Left cardiac atrium (tissue), 4 donors: ENCODE results near the gene ANKMY2. TPM values are rescaled to one million over a fixed set of nuclear protein-coding genes. Genes with fewer than 3 reads are reported as not detected.
"Not testable (repeated sequence)": the region's sequence is repeated elsewhere in the genome, so short reads cannot be mapped to it uniquely, and the experiment has no call there.

Experiments used
- ATAC-seq, 2 donors: fragments of 200-7000 bp; cut with Tn5 transposase; one replicate each; pipeline ENCODE4 v1.9.1; 2020; ENCODE audit warnings: mild to moderate bottlenecking in 2 of 2, moderate library complexity in 2 of 2
- DNase-seq: peaks from one replicate; pipeline ENCODE4 v3.0.0-alpha.2; 2020
- intact Hi-C, 2 donors: fragments of 100-400 bp; cut with DNase I; formaldehyde crosslinking; loops; one replicate each; pipeline versions ENCODE4 v1.14.1 to v1.15.1; 2022 to 2023
- long read RNA-seq: library from polyadenylated mRNA; unstranded; transcript quantifications from one replicate; pipeline ENCODE4 v2.0.0, GENCODE V29; 2021
- total RNA-seq, 2 donors: library from RNA; stranded (reverse); fragmentation: NEBNext Ultra II Directional; extraction: Animal tissue kit (Norgen Biotek cat#: 25700); gene quantifications; one replicate each; pipeline ENCODE4 v1.2.1, GENCODE V29; 2021
- donor health status: DM: no; HTN: yes; CAD: no.
- donor health status: DM: no; HTN: yes; CAD: no; lungs with severe emphysema.
- donor health status: DM: yes; HTN: yes; CAD: no.
- donor health status: Dilated cardiomyopathy.

ANKMY2 gene
- total RNA-seq = 10 to 100 TPM; 25.1 to 28.6 TPM
- long read RNA-seq, transcript ANKMY2-201 (10 exons, 2,555 nt) = major isoform, 21 of 25 reads
- long read RNA-seq, partial matches to known transcripts = 4 of 25 reads
- long read RNA-seq, other reads (novel, unspliced or antisense) = 0 of 25 reads

GRCh38 chr7:16645593-16646471 lies at the start of gene ANKMY2, which contains the start of gene BZW2:
ANKMY2 (minus strand) TSS chr7:16645754; CDS start chr7:16645573, 181 bp downstream.
BZW2 (plus strand) TSS chr7:16646181; CDS start chr7:16665444, 19,263 bp downstream.
- intact Hi-C loops = no loop called here
- peak; percentile 96 for DNase-seq
- ATAC-seq = peak; percentile 94 to 96

DNA sequence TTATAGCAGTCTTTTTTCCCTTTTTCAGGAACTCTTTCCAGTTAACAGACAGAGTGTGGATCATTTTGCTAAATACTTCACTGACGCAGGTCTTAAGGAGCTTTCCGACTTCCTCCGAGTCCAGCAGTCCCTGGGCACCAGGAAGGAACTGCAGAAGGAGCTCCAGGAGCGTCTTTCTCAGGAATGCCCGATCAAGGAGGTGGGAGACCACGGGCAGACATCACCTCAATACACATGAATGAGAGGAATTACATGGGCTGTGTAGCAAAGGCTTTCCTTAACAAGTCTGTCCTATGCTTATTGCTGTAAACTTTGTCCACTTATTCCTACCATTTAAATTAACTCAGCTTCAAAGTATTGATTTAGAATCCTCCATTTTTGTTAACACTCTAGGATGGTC lies 49.3 kb upstream of the ANKMY2 start:
- ATAC-seq (no peak), DNase-seq (no peak)
- intact Hi-C loops = loop anchor here (5.0 to 10.0 kb wide), 2 partner anchors 220 to 222 kb away; no protein-coding TSS in a partner anchor

DNA sequence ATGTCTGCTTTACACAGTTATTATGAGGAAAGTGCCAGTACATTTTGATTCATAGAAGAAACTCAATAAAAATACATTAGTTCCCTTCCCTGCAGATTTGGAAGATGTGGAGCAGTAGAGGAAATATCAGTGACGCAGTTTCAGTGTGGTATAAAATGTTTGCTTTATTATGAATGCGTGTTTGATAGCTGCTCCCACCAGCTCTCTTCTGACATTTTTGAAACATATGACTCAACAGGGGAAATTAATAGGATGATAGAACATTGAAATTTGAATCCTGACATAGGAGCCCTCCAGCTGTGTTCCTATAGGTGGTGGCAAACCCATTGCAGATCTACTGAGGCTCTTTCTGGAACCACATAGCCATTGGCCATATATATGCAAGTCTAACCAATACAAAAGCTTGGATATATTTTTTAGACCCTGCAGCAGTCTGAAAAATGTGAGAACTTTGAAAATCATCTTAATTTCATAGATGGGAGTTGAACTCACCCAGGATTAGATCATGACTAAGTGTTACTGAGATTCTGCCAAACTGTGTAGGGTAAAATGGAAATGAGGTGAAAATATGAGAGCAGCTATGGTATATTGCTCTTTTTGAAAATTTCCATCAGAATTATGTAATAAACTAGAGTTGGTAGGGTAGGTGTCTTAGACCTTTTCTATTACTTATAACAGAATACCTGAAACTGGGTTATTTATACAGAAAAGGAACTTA lies 48.2 kb upstream of the ANKMY2 start:
- DNase-seq = no peak

GRCh38 chr7:16691241-16691640 lies 45.7 kb upstream of the ANKMY2 start:
- ATAC-seq = no peak
- DNase-seq = no peak
- intact Hi-C loops = loop anchor here in 1 of 2 donors (10.0 kb wide), 1 partner anchor 224 kb away; no protein-coding TSS in a partner anchor

More for the DNA sequence above, 48.2 kb upstream of the ANKMY2 start:
- ATAC-seq = no peak
- intact Hi-C loops = loop anchor here in 1 of 2 donors (10.0 kb wide), 1 partner anchor 221 kb away; no protein-coding TSS in a partner anchor

- DNase-seq (no peak), ATAC-seq (no peak)
- intact Hi-C loops = no loop called here
Observed at GRCh38 chr7:16688249-16688648, 42.7 kb upstream of the ANKMY2 start.

DNA sequence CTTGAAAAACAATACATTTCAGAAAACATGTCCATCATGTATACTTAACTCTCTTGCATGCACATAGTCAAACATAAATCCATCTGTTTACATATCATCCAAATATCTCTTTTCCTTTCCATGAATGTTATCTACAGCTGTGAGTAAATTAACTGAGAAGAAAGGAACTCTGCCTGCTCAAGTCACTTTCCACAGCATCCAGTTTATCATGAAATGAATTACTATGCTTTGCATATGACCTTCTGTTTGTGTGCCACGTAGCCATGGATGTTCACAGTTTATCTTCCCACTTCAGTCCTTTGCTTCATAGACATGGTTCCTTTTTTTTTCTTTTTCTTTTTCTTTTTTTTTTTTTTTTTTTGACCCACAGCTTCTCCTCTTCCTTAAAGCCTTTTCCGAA lies 40.0 kb upstream of the ANKMY2 start:
- ATAC-seq = no peak
- no peak for DNase-seq
- intact Hi-C loops = no loop called here

GRCh38 chr7:16684935-16685334 lies 39.4 kb upstream of the ANKMY2 start:
- intact Hi-C loops = no loop called here
- ATAC-seq (no peak), DNase-seq (no peak)

DNA sequence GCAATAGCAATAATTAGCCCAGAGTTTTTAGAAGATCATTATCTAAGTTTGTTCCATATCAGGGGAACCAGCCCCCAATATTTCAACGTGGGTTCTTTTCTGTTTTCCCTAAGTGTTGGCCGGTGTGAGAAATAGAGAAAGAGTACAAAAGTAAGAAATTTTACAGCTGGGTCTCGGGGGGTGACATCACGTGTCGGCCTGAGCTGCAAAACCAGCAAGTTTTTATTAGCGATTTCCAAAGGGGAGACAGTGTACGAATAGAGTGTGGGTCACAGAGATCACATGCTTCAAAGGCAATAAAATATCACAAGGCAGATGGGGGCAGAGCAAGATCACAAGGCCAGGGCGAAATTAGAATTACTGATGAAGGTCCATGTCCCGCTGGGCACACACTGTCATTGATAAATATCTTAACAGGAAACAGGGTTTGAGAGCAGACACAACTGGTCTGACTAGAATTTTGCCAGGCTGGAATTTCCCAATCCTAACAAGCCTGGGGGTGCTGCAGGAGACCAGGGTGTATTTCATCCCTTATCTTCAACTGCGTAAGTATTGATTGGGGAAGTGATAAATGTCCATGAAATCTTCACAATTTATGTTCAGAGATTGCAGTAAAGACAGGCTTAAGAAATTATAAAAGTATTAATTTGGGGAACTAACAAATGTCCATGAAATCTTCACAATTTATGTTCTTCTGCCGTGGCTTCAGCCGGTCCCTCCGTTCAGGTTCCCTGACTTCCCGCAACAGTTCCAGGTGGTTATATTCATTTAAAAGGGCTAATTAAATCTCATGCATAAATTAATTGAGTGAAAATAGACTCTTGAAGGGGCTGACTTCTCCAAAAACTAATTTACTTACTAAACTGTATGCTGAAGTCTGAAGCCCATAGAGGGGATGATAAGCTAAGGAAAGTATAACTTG lies 33.4 kb upstream of the ANKMY2 start:
- intact Hi-C loops, ATAC-seq, DNase-seq: not testable (repeated sequence)

DNA sequence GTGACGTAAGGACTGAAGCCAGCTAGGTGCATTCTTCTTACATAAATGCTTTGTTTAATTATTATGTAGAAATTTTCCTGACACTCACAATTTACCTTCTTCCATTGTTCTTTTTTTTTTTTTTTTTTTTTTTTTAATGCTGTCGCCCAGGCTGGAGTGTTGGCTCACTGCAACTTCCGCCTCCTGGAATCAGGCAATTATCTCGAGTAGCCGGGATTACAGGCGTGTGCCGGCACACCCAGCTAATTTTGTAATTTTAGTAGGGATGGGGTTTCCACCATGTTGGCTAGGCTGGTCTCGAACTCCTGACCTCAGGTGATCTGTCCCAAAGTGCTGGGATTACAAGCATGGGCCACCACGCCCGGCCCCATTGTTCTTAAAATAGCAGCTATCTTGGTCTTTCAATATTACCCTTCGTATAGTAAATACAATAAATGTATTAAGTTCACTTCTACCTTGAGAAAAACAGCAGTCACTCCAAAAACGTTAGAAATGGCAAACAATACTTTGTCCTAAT lies 32.5 kb upstream of the ANKMY2 start:
- no peak for DNase-seq
- no peak for ATAC-seq
- intact Hi-C loops = no loop called here

GRCh38 chr7:16675277-16675676 lies 29.7 kb upstream of the ANKMY2 start:
- no peak for DNase-seq
- ATAC-seq = no peak
- intact Hi-C loops = no loop called here

DNA sequence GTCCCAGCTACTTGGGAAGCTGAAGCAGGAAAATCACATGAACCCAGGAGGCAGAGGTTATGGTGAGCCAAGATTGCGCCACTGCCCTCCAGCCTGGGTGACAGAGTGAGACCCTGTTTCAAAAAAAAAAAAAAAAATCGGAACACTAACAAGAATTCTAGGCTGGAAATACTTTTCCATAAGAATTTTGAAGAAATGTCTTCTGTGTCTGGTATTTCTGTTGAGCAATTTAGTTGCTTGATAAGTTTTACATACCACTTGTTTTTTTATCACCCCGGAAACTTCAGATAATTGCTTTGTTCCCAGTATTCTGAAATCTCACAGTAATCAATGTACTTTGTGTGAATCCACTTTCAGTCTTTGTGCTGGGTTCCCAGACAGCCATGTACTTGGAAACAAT lies 26.3 kb upstream of the ANKMY2 start:
- ATAC-seq (no peak), DNase-seq (no peak)
- intact Hi-C loops = no loop called here

GRCh38 chr7:16670731-16671344 lies 25.3 kb upstream of the ANKMY2 start:
- DNase-seq = no peak
- intact Hi-C loops = no loop called here
- no peak for ATAC-seq

GRCh38 chr7:16670021-16670420 lies 24.5 kb upstream of the ANKMY2 start:
- DNase-seq = no peak
- intact Hi-C loops = no loop called here
- peak in 1 of 2 donors; percentile 41 for ATAC-seq

DNA sequence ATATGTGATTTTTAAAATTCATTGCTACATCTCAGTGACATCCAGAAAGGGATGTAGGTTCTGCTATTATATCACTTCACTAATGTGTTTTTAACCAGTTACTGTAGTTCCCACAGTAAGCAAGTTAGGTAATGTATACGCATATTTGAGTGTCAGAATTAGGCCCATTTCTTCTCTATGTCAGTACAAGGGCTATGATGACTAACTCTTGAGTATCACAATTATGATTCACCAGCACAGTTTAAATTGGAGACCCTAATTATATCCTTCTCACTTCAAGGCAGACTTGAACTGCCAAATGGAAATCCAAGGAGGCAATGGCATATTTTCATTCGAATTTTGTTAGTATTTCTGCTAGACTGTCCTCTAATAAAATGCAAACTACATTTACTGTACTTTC lies 24.0 kb upstream of the ANKMY2 start:
- intact Hi-C loops = no loop called here
- ATAC-seq = peak in 1 of 2 donors; percentile 44

DNA sequence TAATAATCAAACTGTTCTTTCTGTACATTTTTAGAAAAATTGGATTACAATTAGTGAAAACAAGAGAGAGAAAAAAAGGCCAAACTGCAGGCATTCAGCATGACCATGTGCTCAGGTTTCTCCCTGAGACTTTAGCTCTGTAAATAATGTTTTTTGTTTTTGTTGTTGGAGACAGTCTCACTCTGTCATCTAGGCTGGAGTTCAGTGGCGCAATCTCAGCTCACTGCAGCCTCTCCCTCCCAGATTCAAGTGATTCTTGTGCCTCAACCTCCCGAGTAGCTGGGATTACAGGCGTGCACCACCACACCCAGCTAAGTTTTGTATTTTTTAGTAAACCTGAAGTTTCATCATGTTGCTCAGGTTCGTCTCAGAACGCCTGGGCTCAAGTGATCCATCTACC lies 23.4 kb upstream of the ANKMY2 start:
- ATAC-seq = no peak
- no peak for DNase-seq
- intact Hi-C loops = no loop called here

More for the DNA sequence above, 24.0 kb upstream of the ANKMY2 start:
- no peak for DNase-seq

DNA sequence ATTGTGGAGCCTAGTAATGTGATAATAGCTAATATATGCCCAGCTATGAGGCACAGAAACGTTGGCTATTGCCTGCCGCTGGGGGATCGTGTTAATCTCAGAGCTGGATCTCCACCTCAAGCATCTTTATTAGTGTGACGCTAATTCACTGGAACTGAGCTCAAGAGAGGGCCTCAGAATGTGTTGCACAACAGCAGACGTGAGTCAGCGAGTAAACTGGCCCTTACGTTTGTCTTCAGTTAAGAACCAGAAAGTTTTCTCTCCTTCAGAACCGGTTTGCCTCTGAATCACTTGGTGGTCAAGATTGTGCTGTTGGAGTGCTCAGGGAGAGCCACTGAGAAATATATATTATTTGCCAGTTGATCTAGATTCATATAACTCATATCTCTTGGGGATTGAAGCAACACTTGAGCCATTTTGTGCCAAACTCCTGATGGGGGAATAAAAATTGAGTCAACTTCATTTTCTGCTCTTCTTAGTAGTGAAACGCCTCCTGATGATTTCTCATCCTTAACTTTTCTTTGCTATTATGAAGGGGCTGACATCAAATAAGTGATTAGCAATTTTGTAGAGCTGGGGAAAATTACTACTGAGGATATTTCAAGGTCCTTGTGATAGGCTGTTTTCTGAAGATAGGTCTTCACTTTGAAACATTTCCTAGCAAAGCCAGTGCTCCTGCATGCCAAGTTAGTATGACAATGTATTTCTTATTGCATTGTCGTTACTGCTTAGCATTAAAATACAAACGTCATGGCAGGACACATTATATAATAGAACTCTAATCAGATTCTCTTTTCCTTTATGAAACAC lies 22.7 kb upstream of the ANKMY2 start:
- intact Hi-C loops = no loop called here
- peak; percentile 89 to 91 for ATAC-seq
- peak; percentile 71 for DNase-seq

- ATAC-seq (no peak), DNase-seq (no peak)
- intact Hi-C loops = no loop called here
Observed at GRCh38 chr7:16667355-16667754, 21.8 kb upstream of the ANKMY2 start.
